AG08395 (cell line): ENCODE results near the gene SH3BGRL3.
A peak's percentile ranks its signal among the peaks of the same experiment; 100 is the strongest.
"Not testable (repeated sequence)": the region's sequence is repeated elsewhere in the genome, so short reads cannot be mapped to it uniquely, and the experiment has no call there.

ENCODE experiments used
- DNase-seq: peaks from one replicate; pipeline ENCODE4 v3.0.0; 2012; ENCODE audit warnings: mixed read lengths, low spot score

Gene SH3BGRL3

GRCh38 chr1:26317146-26317545, 37.3 kb downstream of the SH3BGRL3 start:
- DNase-seq, result no peak

GRCh38 chr1:26317612-26318337, 37.9 kb downstream of the SH3BGRL3 start, which contains the start of gene CD52:
TSS of gene CD52 (plus strand) at chr1:26317958. CDS start at chr1:26318018, 60 bp downstream.
- DNase-seq, result no peak

GRCh38 chr1:26318338-26319064, 38.6 kb downstream of the SH3BGRL3 start:
- DNase-seq, result no peak

- DNase-seq, result no peak
These were observed 41.0 kb downstream of the SH3BGRL3 start for GRCh38 chr1:26320896-26321295.

GRCh38 chr1:26321315-26322041, 41.6 kb downstream of the SH3BGRL3 start:
- peak; percentile 93 for DNase-seq

GRCh38 chr1:26322042-26322331, 42.1 kb downstream of the SH3BGRL3 start:
- no peak for DNase-seq

GRCh38 chr1:26323382-26323781, 43.5 kb downstream of the SH3BGRL3 start:
- DNase-seq, result no peak

- DNase-seq, result no peak
These were observed 44.7 kb downstream of the SH3BGRL3 start for GRCh38 chr1:26324550-26324949.

GRCh38 chr1:26327956-26328362, 48.1 kb downstream of the SH3BGRL3 start:
- no peak for DNase-seq

GRCh38 chr1:26328597-26328996, 48.7 kb downstream of the SH3BGRL3 start:
- DNase-seq, result no peak

GRCh38 chr1:26329380-26329779, 49.5 kb downstream of the SH3BGRL3 start:
- not testable (repeated sequence) for DNase-seq

GRCh38 chr1:26330276-26330675, 50.4 kb downstream of the SH3BGRL3 start:
- DNase-seq, result no peak
